Stimulated activated CD4-positive, alpha-beta T cell treated with anti-CD3 and anti-CD28 coated beads, TNF-alpha, amount 100 ng/mL, for 1 hour (primary cell): ENCODE results near the gene UBR1.
A peak's percentile ranks its signal among the peaks of the same experiment; 100 is the strongest.
"Not testable (repeated sequence)": the region's sequence is repeated elsewhere in the genome, so short reads cannot be mapped to it uniquely, and the experiment has no call there.

Experiments used
- DNase-seq, 3 donors: peaks; one replicate each; pipeline ENCODE4 v3.0.0-alpha.2; 2020; ENCODE audit warnings: low read depth in 3 of 3, low spot score in 1 of 3

Gene UBR1

GRCh38 chr15:43105778-43106485 lies at the start of gene UBR1:
TSS of gene UBR1 (minus strand) at chr15:43106038. CDS start at chr15:43106022, 16 bp downstream.
- peak; percentile 68 to 73 (median 69) for DNase-seq

- no peak for DNase-seq
Observed at GRCh38 chr15:43153269-43153668, 47.4 kb upstream of the UBR1 start.

- no peak for DNase-seq
Observed at GRCh38 chr15:43151688-43152087, 45.9 kb upstream of the UBR1 start.

- DNase-seq: no peak
Observed at GRCh38 chr15:43150191-43150929, 44.5 kb upstream of the UBR1 start.

- no peak for DNase-seq
Observed at GRCh38 chr15:43146184-43146583, 40.3 kb upstream of the UBR1 start.

GRCh38 chr15:43144512-43144911 lies 38.7 kb upstream of the UBR1 start:
- no peak for DNase-seq

- DNase-seq: no peak
Observed at GRCh38 chr15:43143203-43143941, 37.5 kb upstream of the UBR1 start.

GRCh38 chr15:43135351-43135750 lies 29.5 kb upstream of the UBR1 start:
- no peak for DNase-seq

- no peak for DNase-seq
Observed at GRCh38 chr15:43134157-43134635, 28.4 kb upstream of the UBR1 start.

- DNase-seq: peak in 1 of 3 donors; percentile 25
Observed at GRCh38 chr15:43133430-43134156, 27.8 kb upstream of the UBR1 start, which contains the start of gene TMEM62. TSS of gene TMEM62 (plus strand) at chr15:43133586. CDS start at chr15:43133803, 217 bp downstream.

- DNase-seq: no peak
Observed at GRCh38 chr15:43132830-43133429, 27.1 kb upstream of the UBR1 start.

GRCh38 chr15:43128980-43129335 lies 23.1 kb upstream of the UBR1 start:
- no peak for DNase-seq

GRCh38 chr15:43128174-43128979 lies 22.5 kb upstream of the UBR1 start:
- not testable (repeated sequence) for DNase-seq

- no peak for DNase-seq
Observed at GRCh38 chr15:43127752-43128151, 21.9 kb upstream of the UBR1 start.

- no peak for DNase-seq
Observed at GRCh38 chr15:43126356-43126755, 20.5 kb upstream of the UBR1 start.

- DNase-seq: no peak
Observed at GRCh38 chr15:43125100-43125661, 19.3 kb upstream of the UBR1 start.

GRCh38 chr15:43121863-43122262 lies 16.0 kb upstream of the UBR1 start:
- DNase-seq: no peak

GRCh38 chr15:43118829-43119228 lies 13.0 kb upstream of the UBR1 start:
- DNase-seq: no peak

GRCh38 chr15:43118286-43118685 lies 12.4 kb upstream of the UBR1 start:
- DNase-seq: no peak
